ENCODE data around the gene AMACR.

The AMACR gene

GRCh38 chr5:34053133-34053532 lies 45.3 kb upstream of the AMACR start:
- no peak for TF ChIP-seq CTCF (IDR thresholded peaks at IDR 0.05; ENCODE audit: borderline replicate concordance, control extremely low read depth, extremely low read depth, insufficient read depth, missing control alignments)
- DNase-seq (ENCODE audit: low spot score): no peak
- in situ Hi-C loops (cut with MboI; ENCODE audit: low sequenced_read_pairs, unreplicated experiment): no loop called here

- no peak for DNase-seq (ENCODE audit: low spot score)
- no peak for TF ChIP-seq CTCF (IDR thresholded peaks at IDR 0.05; ENCODE audit: borderline replicate concordance, control extremely low read depth, extremely low read depth, insufficient read depth, missing control alignments)
- in situ Hi-C loops (cut with MboI; ENCODE audit: low sequenced_read_pairs, unreplicated experiment): no loop called here
Measured at GRCh38 chr5:34051374-34051980, 43.6 kb upstream of the AMACR start.

- in situ Hi-C loops (cut with MboI; ENCODE audit: low sequenced_read_pairs, unreplicated experiment): no loop called here
- DNase-seq (ENCODE audit: low spot score): no peak
- TF ChIP-seq CTCF (IDR thresholded peaks at IDR 0.05; ENCODE audit: borderline replicate concordance, control extremely low read depth, extremely low read depth, insufficient read depth, missing control alignments): no peak
Measured at GRCh38 chr5:34047774-34048572, 40.1 kb upstream of the AMACR start.

- in situ Hi-C loops (cut with MboI; ENCODE audit: low sequenced_read_pairs, unreplicated experiment): no loop called here
- no peak for TF ChIP-seq CTCF (IDR thresholded peaks at IDR 0.05; ENCODE audit: borderline replicate concordance, control extremely low read depth, extremely low read depth, insufficient read depth, missing control alignments)
- no peak for DNase-seq (ENCODE audit: low spot score)
Measured at GRCh38 chr5:34047143-34047542, 39.3 kb upstream of the AMACR start.

GRCh38 chr5:34045996-34046395 lies 38.1 kb upstream of the AMACR start:
- DNase-seq (ENCODE audit: low spot score): no peak
- in situ Hi-C loops (cut with MboI; ENCODE audit: low sequenced_read_pairs, unreplicated experiment): no loop called here
- no peak for TF ChIP-seq CTCF (IDR thresholded peaks at IDR 0.05; ENCODE audit: borderline replicate concordance, control extremely low read depth, extremely low read depth, insufficient read depth, missing control alignments)

GRCh38 chr5:34045023-34045422 lies 37.2 kb upstream of the AMACR start:
- TF ChIP-seq CTCF (IDR thresholded peaks at IDR 0.05; ENCODE audit: borderline replicate concordance, control extremely low read depth, extremely low read depth, insufficient read depth, missing control alignments): no peak
- no peak for DNase-seq (ENCODE audit: low spot score)
- in situ Hi-C loops (cut with MboI; ENCODE audit: low sequenced_read_pairs, unreplicated experiment): no loop called here
